DOHH2 (cell line): Measurements from ENCODE around the gene ELAVL1.

ENCODE experiments used
- H3F3A ChIP-seq: fragments of 200-600 bp; sonication (generic), shearing (Covaris generic); 2 replicates; pipeline ENCODE4 v1.6.0; 2016; ENCODE audit warnings: antibody characterized with exemption, mild to moderate bottlenecking; ENCODE audit not compliant: control insufficient read depth, insufficient read depth
- H3K27ac ChIP-seq: fragments of 200-600 bp; sonication (generic); 2 replicates; pipeline ENCODE4 v1.5.1; 2014; ENCODE audit warnings: low read depth, mild to moderate bottlenecking, low read length, moderate library complexity
- H3K27me3 ChIP-seq: fragments of 200-600 bp; sonication (generic); 2 replicates; pipeline ENCODE4 v1.6.1; 2014; ENCODE audit warnings: mild to moderate bottlenecking, low read length, mixed read lengths; ENCODE audit not compliant: control insufficient read depth
- H3K36me3 ChIP-seq: fragments of 200-600 bp; sonication (generic); 2 replicates; pipeline ENCODE4 v1.6.1; 2014; ENCODE audit warnings: mild to moderate bottlenecking, low read length, moderate library complexity, mixed read lengths; ENCODE audit not compliant: control insufficient read depth
- H3K4me1 ChIP-seq: fragments of 200-600 bp; sonication (generic); 2 replicates; pipeline ENCODE4 v1.6.1; 2014; ENCODE audit warnings: mild to moderate bottlenecking, low read length, mixed read lengths; ENCODE audit not compliant: control insufficient read depth
- H3K4me2 ChIP-seq: fragments of 200-600 bp; sonication (generic); 2 replicates; pipeline ENCODE4 v1.6.0; 2014; ENCODE audit warnings: mild to moderate bottlenecking, low read length, moderate library complexity
- H3K4me3 ChIP-seq: fragments of 200-600 bp; sonication (generic); 2 replicates; pipeline ENCODE4 v1.5.1; 2014; ENCODE audit warnings: mild to moderate bottlenecking, low read length, mixed read lengths
- H3K79me2 ChIP-seq: fragments of 200-600 bp; sonication (generic); 2 replicates; pipeline ENCODE4 v1.6.1; 2014; ENCODE audit warnings: mild to moderate bottlenecking, low read length, mixed read lengths; ENCODE audit not compliant: control insufficient read depth
- H3K9me2 ChIP-seq: fragments of 200-600 bp; sonication (generic); replicated peaks from 2 replicates; pipeline ENCODE4 v1.6.1; 2014; ENCODE audit warnings: mild to moderate bottlenecking, low read length, mixed read lengths; ENCODE audit not compliant: control insufficient read depth
- H3K9me3 ChIP-seq: fragments of 200-600 bp; sonication (generic); 2 replicates; pipeline ENCODE4 v1.6.1; 2014; ENCODE audit warnings: antibody characterized with exemption, low read length, mixed read lengths; ENCODE audit not compliant: control insufficient read depth, insufficient read depth
- H4K20me1 ChIP-seq: fragments of 200-600 bp; sonication (generic); 2 replicates; pipeline ENCODE4 v1.6.0; 2014; ENCODE audit warnings: low read depth, mild to moderate bottlenecking, antibody characterized with exemption, low read length, moderate library complexity; ENCODE audit not compliant: control insufficient read depth, insufficient read depth
- EZH2phosphoT487 ChIP-seq: fragments of 200-600 bp; sonication (generic); IDR thresholded peaks from 2 replicates; pipeline ENCODE4 v1.6.1; 2017; ENCODE audit warnings: borderline replicate concordance, mild to moderate bottlenecking, antibody characterized with exemption, low read length, moderate library complexity, mixed read lengths
- TF ChIP-seq, protein P1 (sequence below): fragments of 200-600 bp; sonication (generic); IDR thresholded peaks from one replicate; pipeline ENCODE4 v1.5.1; 2014; ENCODE audit warnings: antibody characterized with exemption, mild to moderate bottlenecking, low read depth, low read length; ENCODE audit not compliant: poor library complexity, severe bottlenecking

The ELAVL1 gene

GRCh38 chr19:7928741-7929701, 76.4 kb downstream of the ELAVL1 start:
- Histone ChIP-seq H3K9me3 (no peaks in the 10 kb centered on the region), H4K20me1 (0 out of 2 replicates have a peak, but pooled peaks cover 6% of the 10 kb centered on the region), H3K9me2 (no peaks in the 10 kb centered on the region), H3K27ac (no peak overlapping the region), H3K27me3 (no peaks in the 10 kb centered on the region), H3K4me3 (no peak overlapping the region), H3K36me3 (peaks cover 50% of the 10 kb centered on the region), H3K79me2 (no peaks in the 10 kb centered on the region), H3F3A (peaks cover 12% of the 10 kb centered on the region; the same call in 1 of the 2 replicates), H3K4me1 (peaks cover 11% of the 10 kb centered on the region), H3K4me2 (no peak overlapping the region)
- TF ChIP-seq, protein P1, sequence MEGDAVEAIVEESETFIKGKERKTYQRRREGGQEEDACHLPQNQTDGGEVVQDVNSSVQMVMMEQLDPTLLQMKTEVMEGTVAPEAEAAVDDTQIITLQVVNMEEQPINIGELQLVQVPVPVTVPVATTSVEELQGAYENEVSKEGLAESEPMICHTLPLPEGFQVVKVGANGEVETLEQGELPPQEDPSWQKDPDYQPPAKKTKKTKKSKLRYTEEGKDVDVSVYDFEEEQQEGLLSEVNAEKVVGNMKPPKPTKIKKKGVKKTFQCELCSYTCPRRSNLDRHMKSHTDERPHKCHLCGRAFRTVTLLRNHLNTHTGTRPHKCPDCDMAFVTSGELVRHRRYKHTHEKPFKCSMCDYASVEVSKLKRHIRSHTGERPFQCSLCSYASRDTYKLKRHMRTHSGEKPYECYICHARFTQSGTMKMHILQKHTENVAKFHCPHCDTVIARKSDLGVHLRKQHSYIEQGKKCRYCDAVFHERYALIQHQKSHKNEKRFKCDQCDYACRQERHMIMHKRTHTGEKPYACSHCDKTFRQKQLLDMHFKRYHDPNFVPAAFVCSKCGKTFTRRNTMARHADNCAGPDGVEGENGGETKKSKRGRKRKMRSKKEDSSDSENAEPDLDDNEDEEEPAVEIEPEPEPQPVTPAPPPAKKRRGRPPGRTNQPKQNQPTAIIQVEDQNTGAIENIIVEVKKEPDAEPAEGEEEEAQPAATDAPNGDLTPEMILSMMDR = peak; percentile 66
- no peak for TF ChIP-seq EZH2phosphoT487

DNA sequence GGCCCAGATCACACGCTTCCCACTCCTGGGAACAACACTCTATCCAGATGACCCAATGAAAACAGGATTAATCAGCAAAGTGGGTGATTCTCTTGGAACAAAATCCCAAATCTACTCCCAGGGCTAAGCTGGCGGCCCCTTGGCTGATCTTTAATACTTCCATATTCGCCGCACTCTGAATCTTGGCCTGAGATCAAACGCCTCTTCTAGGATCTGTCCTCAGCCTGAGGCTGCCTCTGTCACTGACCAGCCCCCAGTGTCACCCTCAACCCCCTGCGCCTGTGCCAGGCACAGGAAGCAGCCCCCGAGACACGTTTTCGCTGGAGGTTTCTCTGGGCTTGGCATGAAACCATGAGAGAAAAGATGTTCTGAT, 77.1 kb downstream of the ELAVL1 start:
- peaks cover 12% of the 10 kb centered on the region; the same call in 1 of the 2 replicates for H3F3A ChIP-seq
- H3K4me1 ChIP-seq = peaks cover 11% of the 10 kb centered on the region
- no peak for TF ChIP-seq EZH2phosphoT487
- TF ChIP-seq, protein P1 = no peak
- no peak overlapping the region for H3K4me3 ChIP-seq
- H3K36me3 ChIP-seq = peaks cover 43% of the 10 kb centered on the region
- 0 out of 2 replicates have a peak, but pooled peaks cover 6% of the 10 kb centered on the region for H4K20me1 ChIP-seq
- H3K9me3 ChIP-seq = no peaks in the 10 kb centered on the region
- H3K27me3 ChIP-seq = no peaks in the 10 kb centered on the region
- H3K4me2 ChIP-seq = no peak overlapping the region
- H3K27ac ChIP-seq = no peak overlapping the region
- no peaks in the 10 kb centered on the region for H3K79me2 ChIP-seq
- H3K9me2 ChIP-seq = no peaks in the 10 kb centered on the region

DNA sequence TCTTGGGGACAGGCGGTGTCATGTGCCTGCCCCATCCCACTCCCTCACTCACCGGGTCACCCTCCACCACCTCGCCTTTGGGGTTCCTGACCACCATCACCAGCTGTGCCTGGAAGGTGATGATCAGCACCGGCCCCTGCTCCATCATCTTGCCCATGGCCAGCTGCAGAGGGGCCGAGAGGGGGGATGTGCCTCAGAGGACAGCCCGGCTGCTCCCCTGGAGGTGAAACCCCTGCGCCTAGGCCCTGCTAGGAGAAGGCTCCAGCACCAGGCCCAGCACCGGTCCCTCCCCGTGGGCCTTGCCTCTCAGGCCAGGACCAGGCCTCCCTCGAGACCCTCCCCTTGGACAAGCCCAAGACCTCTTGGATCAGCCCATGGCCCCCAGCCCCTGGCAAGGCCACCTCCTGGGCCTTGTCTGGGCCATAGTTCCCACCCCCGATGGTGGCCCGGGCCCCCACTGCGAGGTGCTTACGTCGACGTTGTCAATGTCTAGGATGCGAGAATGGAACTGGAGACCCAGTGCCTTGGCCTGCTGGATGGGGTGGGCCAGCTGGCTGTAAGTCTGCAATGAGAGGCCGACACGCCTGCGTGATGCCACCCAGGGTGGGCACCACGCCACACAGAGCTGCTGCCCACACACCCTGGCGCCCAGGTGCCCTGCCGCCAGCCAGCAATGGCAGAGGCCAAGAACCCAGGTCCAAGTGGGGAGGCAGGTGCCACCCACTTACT, 77.7 kb downstream of the ELAVL1 start:
- Histone ChIP-seq H3K27me3 (no peaks in the 10 kb centered on the region), H3K79me2 (no peaks in the 10 kb centered on the region), H3K4me2 (no peak overlapping the region), H3K36me3 (peaks cover 38% of the 10 kb centered on the region), H3K4me1 (peaks cover 11% of the 10 kb centered on the region), H4K20me1 (0 out of 2 replicates have a peak, but pooled peaks cover 6% of the 10 kb centered on the region), H3K9me3 (no peaks in the 10 kb centered on the region), H3K4me3 (no peak overlapping the region), H3F3A (peaks cover 12% of the 10 kb centered on the region; the same call in 1 of the 2 replicates), H3K9me2 (no peaks in the 10 kb centered on the region), H3K27ac (no peak overlapping the region)
- TF ChIP-seq EZH2phosphoT487 = no peak
- TF ChIP-seq, protein P1 = no peak
